Measurements from ENCODE around the gene PAEP. TPM values are rescaled to one million over a fixed set of nuclear protein-coding genes. Genes with fewer than 3 reads are reported as not detected.
"Not testable (repeated sequence)": the region's sequence is repeated elsewhere in the genome, so short reads cannot be mapped to it uniquely, and the experiment has no call there.

PAEP gene
- total RNA-seq, 1 donor: not detected

- no peaks in the 10 kb centered on the region for H3K79me2 ChIP-seq (ENCODE audit: insufficient read depth, low read length)
- H3K27ac ChIP-seq (ENCODE audit: low read depth, low read length): no peak overlapping the region
- H3K36me3 ChIP-seq (ENCODE audit: insufficient read depth, low read length): no peaks in the 10 kb centered on the region
- H2AFZ ChIP-seq (ENCODE audit: low read length): no peak overlapping the region
- no peaks in the 10 kb centered on the region for H3K27me3 ChIP-seq (ENCODE audit: insufficient read depth, low read length)
- TF ChIP-seq CTCF (IDR thresholded peaks at IDR 0.05; ENCODE audit: extremely low read depth, low read depth, low read length): no peak
- H3K4me2 ChIP-seq (ENCODE audit: insufficient read depth, low read length): no peak overlapping the region
- H3K4me1 ChIP-seq (ENCODE audit: insufficient read depth, low read length): no peaks in the 10 kb centered on the region
- no peaks in the 10 kb centered on the region for H3K9me3 ChIP-seq (ENCODE audit: low read depth, low read length)
- H3K4me3 ChIP-seq (ENCODE audit: insufficient read depth, low read length): no peak overlapping the region
- no peaks in the 10 kb centered on the region for H4K20me1 ChIP-seq (ENCODE audit: insufficient read depth, low read length)
- DNase-seq (ENCODE audit: insufficient read length, low spot score, missing footprints): peak; percentile 65
These were observed 36.1 kb upstream of the PAEP start for GRCh38 chr9:135525241-135526088.

GRCh38 chr9:135526089-135526729 lies 35.3 kb upstream of the PAEP start:
- peak; percentile 58 for DNase-seq (ENCODE audit: insufficient read length, low spot score, missing footprints)
- H3K4me3 ChIP-seq (ENCODE audit: insufficient read depth, low read length): no peak overlapping the region
- H3K79me2 ChIP-seq (ENCODE audit: insufficient read depth, low read length): no peaks in the 10 kb centered on the region
- no peak for TF ChIP-seq CTCF (IDR thresholded peaks at IDR 0.05; ENCODE audit: extremely low read depth, low read depth, low read length)
- H4K20me1 ChIP-seq (ENCODE audit: insufficient read depth, low read length): no peaks in the 10 kb centered on the region
- no peaks in the 10 kb centered on the region for H3K9me3 ChIP-seq (ENCODE audit: low read depth, low read length)
- H2AFZ ChIP-seq (ENCODE audit: low read length): no peak overlapping the region
- no peak overlapping the region for H3K4me2 ChIP-seq (ENCODE audit: insufficient read depth, low read length)
- no peaks in the 10 kb centered on the region for H3K36me3 ChIP-seq (ENCODE audit: insufficient read depth, low read length)
- H3K4me1 ChIP-seq (ENCODE audit: insufficient read depth, low read length): no peaks in the 10 kb centered on the region
- H3K27ac ChIP-seq (ENCODE audit: low read depth, low read length): no peak overlapping the region
- no peaks in the 10 kb centered on the region for H3K27me3 ChIP-seq (ENCODE audit: insufficient read depth, low read length)

GRCh38 chr9:135526730-135527571 lies 34.6 kb upstream of the PAEP start:
- H2AFZ ChIP-seq (ENCODE audit: low read length): no peak overlapping the region
- no peak overlapping the region for H3K27ac ChIP-seq (ENCODE audit: low read depth, low read length)
- no peaks in the 10 kb centered on the region for H3K27me3 ChIP-seq (ENCODE audit: insufficient read depth, low read length)
- no peaks in the 10 kb centered on the region for H3K79me2 ChIP-seq (ENCODE audit: insufficient read depth, low read length)
- no peak for DNase-seq (ENCODE audit: insufficient read length, low spot score, missing footprints)
- H4K20me1 ChIP-seq (ENCODE audit: insufficient read depth, low read length): no peaks in the 10 kb centered on the region
- no peak overlapping the region for H3K4me2 ChIP-seq (ENCODE audit: insufficient read depth, low read length)
- no peaks in the 10 kb centered on the region for H3K36me3 ChIP-seq (ENCODE audit: insufficient read depth, low read length)
- no peaks in the 10 kb centered on the region for H3K9me3 ChIP-seq (ENCODE audit: low read depth, low read length)
- no peak overlapping the region for H3K4me3 ChIP-seq (ENCODE audit: insufficient read depth, low read length)
- TF ChIP-seq CTCF (IDR thresholded peaks at IDR 0.05; ENCODE audit: extremely low read depth, low read depth, low read length): no peak
- no peaks in the 10 kb centered on the region for H3K4me1 ChIP-seq (ENCODE audit: insufficient read depth, low read length)

- not testable (repeated sequence) for H3K79me2 ChIP-seq (ENCODE audit: insufficient read depth, low read length); H3K36me3 ChIP-seq (ENCODE audit: insufficient read depth, low read length); DNase-seq (ENCODE audit: insufficient read length, low spot score, missing footprints); H2AFZ ChIP-seq (ENCODE audit: low read length); H3K9me3 ChIP-seq (ENCODE audit: low read depth, low read length); H3K4me3 ChIP-seq (ENCODE audit: insufficient read depth, low read length); H3K27ac ChIP-seq (ENCODE audit: low read depth, low read length); H3K4me2 ChIP-seq (ENCODE audit: insufficient read depth, low read length); H4K20me1 ChIP-seq (ENCODE audit: insufficient read depth, low read length); H3K27me3 ChIP-seq (ENCODE audit: insufficient read depth, low read length); H3K4me1 ChIP-seq (ENCODE audit: insufficient read depth, low read length)
These were observed 32.6 kb upstream of the PAEP start for GRCh38 chr9:135528842-135529435.

All from osteoblast (primary cell).